H9 (cell line): Measurements from ENCODE around the gene NCS1. TPM values are rescaled to one million over a fixed set of nuclear protein-coding genes. Genes with fewer than 3 reads are reported as not detected.

Experiments used
- DNase-seq: peaks from one replicate; pipeline ENCODE4 v3.0.0-alpha.2; 2017
- H2AFZ ChIP-seq: one replicate; pipeline ENCODE4 v1.6.1; 2013; ENCODE audit warnings: mild to moderate bottlenecking, low read length, control low read depth, moderate library complexity
- H2AK5ac ChIP-seq: 2 replicates; pipeline ENCODE4 v1.6.1; 2013; ENCODE audit warnings: low read length, control low read depth, mixed read lengths; ENCODE audit not compliant: insufficient read length
- H2BK120ac ChIP-seq: one replicate; pipeline ENCODE4 v1.6.1; 2013; ENCODE audit warnings: low read depth, mild to moderate bottlenecking, low read length, control low read depth, inconsistent platforms; ENCODE audit not compliant: poor library complexity, severe bottlenecking
- H2BK12ac ChIP-seq: 2 replicates; pipeline ENCODE4 v1.6.1; 2013; ENCODE audit warnings: low read length, control low read depth, mixed read lengths, low read depth; ENCODE audit not compliant: insufficient read length
- H2BK15ac ChIP-seq: 2 replicates; pipeline ENCODE4 v1.6.1; 2013; ENCODE audit warnings: low read depth, low read length, control low read depth
- H2BK20ac ChIP-seq: one replicate; pipeline ENCODE4 v1.6.1; 2013; ENCODE audit warnings: low read depth, mild to moderate bottlenecking, low read length, control low read depth, inconsistent platforms; ENCODE audit not compliant: poor library complexity, severe bottlenecking
- H2BK5ac ChIP-seq: 2 replicates; pipeline ENCODE4 v1.6.1; 2013; ENCODE audit warnings: low read length, control low read depth, mixed read lengths; ENCODE audit not compliant: insufficient read length
- H3K14ac ChIP-seq: 2 replicates; pipeline ENCODE4 v1.6.1; 2013; ENCODE audit warnings: low read length, control low read depth; ENCODE audit not compliant: insufficient read depth
- H3K18ac ChIP-seq: 2 replicates; pipeline ENCODE4 v1.6.1; 2013; ENCODE audit warnings: low read depth, mild to moderate bottlenecking, mixed read lengths, low read length, control low read depth; ENCODE audit not compliant: insufficient read length
- H3K23ac ChIP-seq: 2 replicates; pipeline ENCODE4 v1.6.1; 2013; ENCODE audit warnings: low read length, control low read depth, mixed read lengths, low read depth; ENCODE audit not compliant: insufficient read length
- H3K23me2 ChIP-seq: 2 replicates; pipeline ENCODE4 v1.6.1; 2013; ENCODE audit warnings: low read depth, mild to moderate bottlenecking, mixed read lengths, low read length, control low read depth; ENCODE audit not compliant: insufficient read length, poor library complexity, severe bottlenecking
- H3K27ac ChIP-seq: 2 replicates; pipeline ENCODE4 v1.5.1; 2013; ENCODE audit warnings: low read length, control low read depth, mixed read lengths, low read depth; ENCODE audit not compliant: insufficient read length
- H3K27me3 ChIP-seq: 2 replicates; pipeline ENCODE4 v1.6.1; 2013; ENCODE audit warnings: low read length, control low read depth, inconsistent platforms; ENCODE audit not compliant: insufficient read depth
- H3K4ac ChIP-seq: 2 replicates; pipeline ENCODE4 v1.6.1; 2013; ENCODE audit warnings: low read depth, mild to moderate bottlenecking, control low read depth, inconsistent platforms, low read length, moderate library complexity
- H3K4me1 ChIP-seq: 2 replicates; pipeline ENCODE4 v1.6.1; 2013; ENCODE audit warnings: low read length, control low read depth, inconsistent platforms; ENCODE audit not compliant: insufficient read depth
- H3K4me2 ChIP-seq: 2 replicates; pipeline ENCODE4 v1.6.1; 2013; ENCODE audit warnings: low read length, control low read depth, mixed read lengths; ENCODE audit not compliant: insufficient read length, insufficient read depth
- H3K56ac ChIP-seq: 2 replicates; pipeline ENCODE4 v1.6.1; 2013; ENCODE audit warnings: low read depth, mild to moderate bottlenecking, mixed read lengths, low read length, control low read depth; ENCODE audit not compliant: insufficient read length
- H3K79me1 ChIP-seq: 2 replicates; pipeline ENCODE4 v1.6.1; 2013; ENCODE audit warnings: low read depth, mild to moderate bottlenecking, moderate library complexity, low read length, control low read depth, inconsistent platforms; ENCODE audit not compliant: insufficient read depth, poor library complexity, severe bottlenecking
- H3K79me2 ChIP-seq: 2 replicates; pipeline ENCODE4 v1.6.1; 2013; ENCODE audit warnings: low read length, control low read depth, inconsistent platforms; ENCODE audit not compliant: insufficient read depth
- H3K9ac ChIP-seq: 2 replicates; pipeline ENCODE4 v1.6.1; 2013; ENCODE audit warnings: low read length, control low read depth, mixed read lengths; ENCODE audit not compliant: insufficient read length; ENCODE audit errors: extremely low read depth
- H3K9me3 ChIP-seq: one replicate; pipeline ENCODE4 v1.6.1; 2013; ENCODE audit warnings: low read depth, low read length, inconsistent platforms; ENCODE audit not compliant: control insufficient read depth
- H3T11ph ChIP-seq: one replicate; pipeline ENCODE4 v1.6.1; 2013; ENCODE audit warnings: mild to moderate bottlenecking, low read length, control low read depth, inconsistent platforms
- H4K20me1 ChIP-seq: one replicate; pipeline ENCODE4 v1.6.1; 2013; ENCODE audit not compliant: control insufficient read depth, insufficient read length, insufficient read depth
- H4K5ac ChIP-seq: 2 replicates; pipeline ENCODE4 v1.6.1; 2013; ENCODE audit warnings: low read depth, mild to moderate bottlenecking, mixed read lengths, low read length, control low read depth; ENCODE audit not compliant: insufficient read length
- H4K8ac ChIP-seq: replicated peaks from 2 replicates; pipeline ENCODE4 v1.6.1; 2013; ENCODE audit warnings: low read length, control low read depth, mixed read lengths, low read depth; ENCODE audit not compliant: insufficient read length
- H4K91ac ChIP-seq: 2 replicates; pipeline ENCODE4 v1.6.1; 2013; ENCODE audit warnings: low read depth, mild to moderate bottlenecking, moderate library complexity, mixed read lengths, low read length, control low read depth; ENCODE audit not compliant: insufficient read length
- H3K27ac Mint-ChIP-seq, 3 experiments: 2 replicates in 2 of 3; 3 replicates in 1 of 3; pipeline ENCODE4 v1.8.0; 2020 to 2021; ENCODE audit warnings: mixed read lengths in 3 of 3, mild to moderate bottlenecking in 1 of 3, moderate library complexity in 1 of 3
- H3K27me3 Mint-ChIP-seq: 2 replicates; pipeline ENCODE4 v1.8.0; 2021; ENCODE audit warnings: low read depth, mild to moderate bottlenecking, moderate library complexity, mixed read lengths
- H3K36me3 Mint-ChIP-seq, 3 experiments: 2 replicates in 2 of 3; 3 replicates in 1 of 3; pipeline ENCODE4 v1.8.0; 2020 to 2021; ENCODE audit warnings: low read depth in 3 of 3, mixed read lengths in 3 of 3; ENCODE audit not compliant: insufficient read depth in 1 of 3
- H3K4me1 Mint-ChIP-seq, 2 experiments: 2 replicates each; pipeline ENCODE4 v1.8.0; 2020; ENCODE audit warnings: mixed read lengths in 2 of 2
- H3K4me3 Mint-ChIP-seq, 2 experiments: 2 replicates in 1 of 2; 3 replicates in 1 of 2; pipeline ENCODE4 v1.8.0; 2020 to 2021; ENCODE audit warnings: mild to moderate bottlenecking in 2 of 2, mixed read lengths in 2 of 2, moderate library complexity in 1 of 2
- H3K9me3 Mint-ChIP-seq, 2 experiments: 2 replicates in 1 of 2; 3 replicates in 1 of 2; pipeline ENCODE4 v1.8.0; 2020; ENCODE audit warnings: mild to moderate bottlenecking in 2 of 2, mixed read lengths in 2 of 2, moderate library complexity in 1 of 2
- CTCF ChIP-seq: fragments of 200-600 bp; sonication (generic); conservative IDR thresholded peaks from 3 replicates; pipeline ENCODE4 v1.8.0; 2021; ENCODE audit warnings: antibody characterized with exemption, mild to moderate bottlenecking
- WGBS: extraction: QIAGEN DNeasy Blood & Tissue Kit; methylation state at CpG from one replicate; pipeline ENCODE4 v1.1.7; 2013; ENCODE audit warnings: missing lambda C conversion rate, low lambda C conversion rate, mixed read lengths; ENCODE audit not compliant: insufficient read length; ENCODE audit errors: extremely low coverage; 5-methylcytosine and 5-hydroxymethylcytosine counted together
- total RNA-seq: library from RNA; stranded (reverse); gene quantifications from 2 replicates; pipeline ENCODE4 v1.2.1, GENCODE V29; 2021

Gene NCS1
- total RNA-seq, 1 experiment from 2014 or later = 38.1 TPM

- no peaks in the 10 kb centered on the region for H3K79me1 ChIP-seq
- H3K27me3 ChIP-seq = no peaks in the 10 kb centered on the region
- no peaks in the 10 kb centered on the region for H3K4me1 ChIP-seq
- no peak overlapping the region for H3K27ac ChIP-seq
- H3K56ac ChIP-seq = no peak overlapping the region
- no peak overlapping the region for H3K18ac ChIP-seq
- H4K5ac ChIP-seq = no peak overlapping the region
- H2BK20ac ChIP-seq = no peak overlapping the region
- DNase-seq = no peak
- Mint-ChIP-seq H3K27ac (no peak overlapping the region), H3K4me3 (no peak overlapping the region), H3K36me3 (no peaks in the 10 kb centered on the region), H3K4me1 (peaks cover 12 to 14% of the 10 kb centered on the region in 2 experiments), H3K27me3 (peaks cover 9% of the 10 kb centered on the region), H3K9me3 (no peaks in the 10 kb centered on the region)
- H3K9me3 ChIP-seq = no peaks in the 10 kb centered on the region
- H3K79me2 ChIP-seq = no peaks in the 10 kb centered on the region
- no peaks in the 10 kb centered on the region for H3K23me2 ChIP-seq
- H4K8ac ChIP-seq = no peak overlapping the region
- H3K23ac ChIP-seq = no peak overlapping the region
- H2BK120ac ChIP-seq = no peak overlapping the region
- no peak overlapping the region for H2BK12ac ChIP-seq
- H3K14ac ChIP-seq = no peak overlapping the region
- H2BK15ac ChIP-seq = no peak overlapping the region
- H3T11ph ChIP-seq = no peak overlapping the region
- H3K4ac ChIP-seq = no peak overlapping the region
- TF ChIP-seq CTCF = no peak
- no peak overlapping the region for H2AK5ac ChIP-seq
- H4K91ac ChIP-seq = no peak overlapping the region
- WGBS = no CpG with 5 or more reads among the region's 11 CpGs
- H2AFZ ChIP-seq = no peak overlapping the region
- no peak overlapping the region for H2BK5ac ChIP-seq
- H3K4me2 ChIP-seq = no peak overlapping the region
- no peaks in the 10 kb centered on the region for H4K20me1 ChIP-seq
- H3K9ac ChIP-seq = no peak overlapping the region
Observed at GRCh38 chr9:130245474-130245873, 73.3 kb downstream of the NCS1 start.
